T-helper 2 cell treated with Interferon-gamma antibody and Interleukin-4, amounts not matched to agents 100 ng/mL and 5 ng/mL, for 36 hours (primary cell): Measurements from ENCODE around the gene PARP12. TPM values are rescaled to one million over a fixed set of nuclear protein-coding genes. Genes with fewer than 3 reads are reported as not detected.

Experiments
- intact Hi-C: fragments of 100-400 bp; cut with micrococcal nuclease; formaldehyde crosslinking; loops from one replicate; pipeline ENCODE4 v1.15.1; 2023
- total RNA-seq: library from RNA; stranded (reverse); gene quantifications from 2 replicates; pipeline ENCODE4 v1.2.3, GENCODE V29; 2022

Gene PARP12
- total RNA-seq, 1 donor from 2014 or later: 125 TPM

- intact Hi-C loops: loop anchor here (5.0 to 10.0 kb wide), 5 partner anchors 244 to 864 kb away; partner anchors contain the start of genes BRAF and HIPK2
Observed at GRCh38 chr7:140060788-140061606, 1.8 kb downstream of the PARP12 start.

- intact Hi-C loops: loop anchor here (5.0 to 10.0 kb wide), 5 partner anchors 245 to 865 kb away; partner anchors contain the start of genes BRAF and HIPK2
Observed at GRCh38 chr7:140060243-140060630, 2.5 kb downstream of the PARP12 start.

GRCh38 chr7:140059273-140060242, 3.2 kb downstream of the PARP12 start:
- intact Hi-C loops: loop anchor here (5.0 to 10.0 kb wide), 5 partner anchors 245 to 865 kb away; partner anchors contain the start of genes BRAF and HIPK2

GRCh38 chr7:140058517-140058916, 4.2 kb downstream of the PARP12 start:
- intact Hi-C loops: no loop called here

- intact Hi-C loops: no loop called here
Observed at GRCh38 chr7:140057143-140057535, 5.6 kb downstream of the PARP12 start.

GRCh38 chr7:140056431-140057142, 6.2 kb downstream of the PARP12 start:
- intact Hi-C loops: no loop called here

GRCh38 chr7:140055833-140056232, 6.9 kb downstream of the PARP12 start:
- intact Hi-C loops: no loop called here

- intact Hi-C loops: no loop called here
Observed at GRCh38 chr7:140054751-140055150, 8.0 kb downstream of the PARP12 start.

- intact Hi-C loops: no loop called here
Observed at GRCh38 chr7:140053812-140054539, 8.8 kb downstream of the PARP12 start.

- intact Hi-C loops: no loop called here
Observed at GRCh38 chr7:140051820-140052219, 10.9 kb downstream of the PARP12 start.

- intact Hi-C loops: no loop called here
Observed at GRCh38 chr7:140050100-140050499, 12.7 kb downstream of the PARP12 start.

- intact Hi-C loops: no loop called here
Observed at GRCh38 chr7:140049339-140050024, 13.3 kb downstream of the PARP12 start.

GRCh38 chr7:140048989-140049338, 13.8 kb downstream of the PARP12 start:
- intact Hi-C loops: no loop called here

- intact Hi-C loops: no loop called here
Observed at GRCh38 chr7:140048138-140048537, 14.6 kb downstream of the PARP12 start.

GRCh38 chr7:140047197-140047596, 15.6 kb downstream of the PARP12 start:
- intact Hi-C loops: no loop called here

- intact Hi-C loops: no loop called here
Observed at GRCh38 chr7:140045697-140046096, 17.1 kb downstream of the PARP12 start.

GRCh38 chr7:140044251-140044650, 18.5 kb downstream of the PARP12 start:
- intact Hi-C loops: no loop called here

- intact Hi-C loops: no loop called here
Observed at GRCh38 chr7:140042386-140042670, 20.4 kb downstream of the PARP12 start.

- intact Hi-C loops: no loop called here
Observed at GRCh38 chr7:140041659-140042385, 20.9 kb downstream of the PARP12 start.

GRCh38 chr7:140039896-140040295, 22.9 kb downstream of the PARP12 start:
- intact Hi-C loops: no loop called here
